Measurements from ENCODE around the gene EGLN3. TPM values are rescaled to one million over a fixed set of nuclear protein-coding genes. Genes with fewer than 3 reads are reported as not detected.

The EGLN3 gene
- total and polyA plus RNA-seq, 4 donors, result 1.3 to 2.3 (median 1.5) TPM

- H3K4me1 ChIP-seq (ENCODE audit: control insufficient read depth in 4 of 4, insufficient read depth in 4 of 4, low read length in 3 of 4), result no peaks in the 10 kb centered on the region
- 88% methylated on average over 4 of the region's 4 CpGs for WGBS
- no peaks in the 10 kb centered on the region for H3K9me3 ChIP-seq (ENCODE audit: control insufficient read depth in 4 of 4, low read length in 3 of 4)
- no peaks in the 10 kb centered on the region for H3K36me3 ChIP-seq (ENCODE audit: control insufficient read depth in 4 of 4, insufficient read depth in 3 of 4, low read depth in 1 of 4, low read length in 3 of 4)
- no peak overlapping the region for H3K9ac ChIP-seq (ENCODE audit: low read depth in 1 of 2, low read length in 2 of 2)
- TF ChIP-seq NR2F2 (IDR thresholded peaks at IDR 0.05) (no peak), JUND (IDR thresholded peaks at IDR 0.05) (no peak), ZBTB33 (IDR thresholded peaks at IDR 0.05) (no peak), TAF1 (conservative IDR thresholded peaks at IDR 0.05) (no peak), REST (IDR thresholded peaks at IDR 0.05) (no peak), SP1 (IDR thresholded peaks at IDR 0.05) (no peak), EGR1 (IDR thresholded peaks at IDR 0.05; ENCODE audit: low read depth in 2 of 2) (no peak), RAD21 (IDR thresholded peaks at IDR 0.05) (no peak), ATF3 (IDR thresholded peaks at IDR 0.05) (no peak), GABPA (IDR thresholded peaks at IDR 0.05 in 1 of 2, conservative IDR thresholded peaks at IDR 0.05 in 1 of 2) (no peak), FOXA1 (IDR thresholded peaks at IDR 0.05) (no peak), HNF4A (conservative IDR thresholded peaks at IDR 0.05) (no peak), YY1 (IDR thresholded peaks at IDR 0.05) (no peak), FOXA2 (IDR thresholded peaks at IDR 0.05) (no peak)
- no peak for DNase-seq (ENCODE audit: low spot score)
- no peak overlapping the region for H3K4me3 ChIP-seq (ENCODE audit: low read depth in 1 of 3, low read length in 3 of 3)
- H3K27me3 ChIP-seq (ENCODE audit: control insufficient read depth in 4 of 4, insufficient read depth in 4 of 4, low read length in 3 of 4), result peaks cover 0 to 3% (median 0%) of the 10 kb centered on the region in 4 donors
- H3K27ac ChIP-seq (ENCODE audit: low read depth in 1 of 2, low read length in 2 of 2), result no peak overlapping the region
These were observed 50.2 kb downstream of the EGLN3 start for GRCh38 chr14:33900706-33901105.

- Histone ChIP-seq H3K27ac (ENCODE audit: low read depth in 1 of 2, low read length in 2 of 2) (no peak overlapping the region), H3K27me3 (ENCODE audit: control insufficient read depth in 4 of 4, insufficient read depth in 4 of 4, low read length in 3 of 4) (peaks cover 0 to 1% (median 0%) of the 10 kb centered on the region in 4 donors), H3K9me3 (ENCODE audit: control insufficient read depth in 4 of 4, low read length in 3 of 4) (no peaks in the 10 kb centered on the region), H3K9ac (ENCODE audit: low read depth in 1 of 2, low read length in 2 of 2) (no peak overlapping the region), H3K4me3 (ENCODE audit: low read depth in 1 of 3, low read length in 3 of 3) (no peak overlapping the region), H3K4me1 (ENCODE audit: control insufficient read depth in 4 of 4, insufficient read depth in 4 of 4, low read length in 3 of 4) (no peaks in the 10 kb centered on the region), H3K36me3 (ENCODE audit: control insufficient read depth in 4 of 4, insufficient read depth in 3 of 4, low read depth in 1 of 4, low read length in 3 of 4) (no peaks in the 10 kb centered on the region)
- WGBS, result 43% methylated on average over 3 of the region's 3 CpGs
- no peak for TF ChIP-seq EGR1 (IDR thresholded peaks at IDR 0.05; ENCODE audit: low read depth in 2 of 2)
- no peak for TF ChIP-seq HNF4G (IDR thresholded peaks at IDR 0.05)
- TF ChIP-seq FOXA1 (IDR thresholded peaks at IDR 0.05), result peak; percentile 18
- TF ChIP-seq MAX (IDR thresholded peaks at IDR 0.05), result no peak
- TF ChIP-seq HNF4A (conservative IDR thresholded peaks at IDR 0.05), result peak; percentile 51 to 63
- TF ChIP-seq ATF3 (IDR thresholded peaks at IDR 0.05), result no peak
- peak in 1 of 2 donors; percentile 40 for TF ChIP-seq RXRA (IDR thresholded peaks at IDR 0.05)
- TF ChIP-seq NR2F2 (IDR thresholded peaks at IDR 0.05), result no peak
- TF ChIP-seq RAD21 (IDR thresholded peaks at IDR 0.05), result no peak
- TF ChIP-seq REST (IDR thresholded peaks at IDR 0.05), result no peak
- no peak for TF ChIP-seq TAF1 (conservative IDR thresholded peaks at IDR 0.05)
- no peak for TF ChIP-seq SP1 (IDR thresholded peaks at IDR 0.05)
- peak; percentile 66 for TF ChIP-seq FOXA2 (IDR thresholded peaks at IDR 0.05)
- DNase-seq (ENCODE audit: low spot score), result no peak
These were observed 51.0 kb downstream of the EGLN3 start for GRCh38 chr14:33899723-33900341.

All from liver (tissue), 9 donors.